H1 (cell line): ENCODE data around the gene CTSA. TPM values are rescaled to one million over a fixed set of nuclear protein-coding genes. Genes with fewer than 3 reads are reported as not detected.

ENCODE experiments used
- CTCF ChIA-PET: fragments of 300-600 bp; sonication (Branson Sonifier 250); formaldehyde crosslinking; loops from one replicate; lab custom pipeline; 2021; ENCODE audit not compliant: partially characterized antibody; lab: Charles Lee
- POLR2A ChIA-PET: fragments of 300-600 bp; sonication (Branson Sonifier 250); formaldehyde crosslinking; loops from one replicate; lab custom pipeline; 2021; ENCODE audit warnings: inconsistent platforms; ENCODE audit not compliant: partially characterized antibody; lab: Charles Lee
- DNase-seq, 2 experiments: peaks; one replicate each; pipeline versions ENCODE4 v3.0.0 to v3.0.0-alpha.2; 2010 to 2022; ENCODE audit warnings: low spot score in 2 of 2, low read depth in 1 of 2, mixed read lengths in 1 of 2
- FAIRE-seq: peaks from 2 replicates; lab custom pipeline; 2011; peaks lifted over from hg19 to GRCh38; lab: Jason Lieb, UNC
- H2AFZ ChIP-seq: 2 replicates; pipeline ENCODE4 v1.8.1; 2012; ENCODE audit warnings: low read length, inconsistent platforms
- H2AK5ac ChIP-seq: 2 replicates; pipeline ENCODE4 v1.6.1; 2013; ENCODE audit warnings: low read depth, low read length
- H2BK120ac ChIP-seq: replicated peaks from 2 replicates; pipeline ENCODE3; 2013; ENCODE audit warnings: low read depth, low read length, inconsistent platforms
- H2BK12ac ChIP-seq: 2 replicates; pipeline ENCODE4 v1.6.1; 2013; ENCODE audit warnings: low read depth, low read length
- H2BK15ac ChIP-seq: 2 replicates; pipeline ENCODE4 v1.6.1; 2013; ENCODE audit warnings: low read length
- H2BK20ac ChIP-seq: 2 replicates; pipeline ENCODE4 v1.6.1; 2013; ENCODE audit warnings: low read length
- H2BK5ac ChIP-seq: 2 replicates; pipeline ENCODE4 v1.6.1; 2013; ENCODE audit warnings: low read depth, low read length
- H3K14ac ChIP-seq: 2 replicates; pipeline ENCODE4 v1.6.1; 2013; ENCODE audit warnings: inconsistent platforms; ENCODE audit not compliant: insufficient read length
- H3K18ac ChIP-seq: 2 replicates; pipeline ENCODE4 v1.6.1; 2013; ENCODE audit warnings: low read length; ENCODE audit errors: extremely low read depth
- H3K23ac ChIP-seq: 2 replicates; pipeline ENCODE4 v1.6.1; 2013; ENCODE audit warnings: inconsistent platforms; ENCODE audit not compliant: insufficient read length
- H3K23me2 ChIP-seq: 2 replicates; pipeline ENCODE4 v1.6.1; 2013; ENCODE audit warnings: low read depth, low read length
- H3K27ac ChIP-seq: 2 replicates; pipeline ENCODE4 v1.6.1; 2011; ENCODE audit warnings: low read depth, low read length, inconsistent platforms
- H3K27me3 ChIP-seq, 4 experiments: replicated peaks in 1 of 4; 1 replicate in 1 of 4; 2 replicates in 3 of 4; pipeline versions ENCODE4 v1.6.1 to v1.8.1; 2011 to 2013; ENCODE audit warnings: low read length in 3 of 4, mild to moderate bottlenecking in 3 of 4, inconsistent platforms in 2 of 4, mixed read lengths in 2 of 4, moderate library complexity in 1 of 4; ENCODE audit not compliant: control insufficient read depth in 3 of 4, insufficient read depth in 3 of 4; ENCODE audit errors: extremely low read depth in 1 of 4
- H3K36me3 ChIP-seq, 4 experiments: 2 replicates each; pipeline versions ENCODE4 v1.6.1 to v1.8.1; 2011 to 2013; ENCODE audit warnings: mild to moderate bottlenecking in 4 of 4, low read length in 3 of 4, moderate library complexity in 2 of 4, control low read depth in 1 of 4, inconsistent platforms in 1 of 4; ENCODE audit not compliant: insufficient read depth in 4 of 4, control insufficient read depth in 2 of 4
- H3K4ac ChIP-seq: replicated peaks from 2 replicates; pipeline ENCODE3; 2013; ENCODE audit warnings: low read length, low read depth, mixed read lengths, inconsistent platforms; ENCODE audit not compliant: insufficient read length
- H3K4me1 ChIP-seq, 4 experiments: replicated peaks in 1 of 4; 1 replicate in 1 of 4; 2 replicates in 3 of 4; pipeline versions ENCODE4 v1.6.1 to v1.8.1; 2011 to 2013; ENCODE audit warnings: low read length in 3 of 4, inconsistent platforms in 2 of 4, mixed read lengths in 1 of 4; ENCODE audit not compliant: insufficient read depth in 4 of 4, control insufficient read depth in 3 of 4
- H3K4me2 ChIP-seq, 2 experiments: 2 replicates each; pipeline versions ENCODE4 v1.6.1 to v1.8.1; 2011 to 2013; ENCODE audit warnings: low read depth in 2 of 2, low read length in 2 of 2, control low read depth in 1 of 2, inconsistent platforms in 1 of 2, mild to moderate bottlenecking in 1 of 2; ENCODE audit not compliant: insufficient read depth in 1 of 2
- H3K4me3 ChIP-seq, 4 experiments: fragments of 200-600, 300-600 bp in 1 of 4; sonication (generic), shearing (Covaris generic), sonication (Bioruptor Twin) in 1 of 4; 2 replicates each; pipeline versions ENCODE4 v1.5.1 to v1.8.1; 2011 to 2016; ENCODE audit warnings: low read length in 4 of 4, low read depth in 3 of 4, control low read depth in 2 of 4, inconsistent platforms in 2 of 4, mild to moderate bottlenecking in 2 of 4, mixed read lengths in 1 of 4, moderate library complexity in 1 of 4; ENCODE audit not compliant: insufficient read depth in 2 of 4; ENCODE audit errors: extremely low read depth in 1 of 4
- H3K56ac ChIP-seq: replicated peaks from 2 replicates; pipeline ENCODE3; 2013; ENCODE audit warnings: low read depth, mild to moderate bottlenecking, mixed read lengths, low read length, inconsistent platforms; ENCODE audit not compliant: insufficient read length
- H3K79me1 ChIP-seq: 2 replicates; pipeline ENCODE4 v1.6.1; 2013; ENCODE audit warnings: low read depth, low read length, control low read depth
- H3K79me2 ChIP-seq, 2 experiments: 2 replicates each; pipeline versions ENCODE4 v1.6.1 to v1.8.1; 2012 to 2013; ENCODE audit warnings: low read length in 2 of 2, mild to moderate bottlenecking in 2 of 2, inconsistent platforms in 1 of 2; ENCODE audit not compliant: insufficient read depth in 2 of 2, control insufficient read depth in 1 of 2
- H3K9ac ChIP-seq, 4 experiments: replicated peaks in 1 of 4; 1 replicate in 1 of 4; 2 replicates in 3 of 4; pipeline versions ENCODE4 v1.6.1 to v1.8.1; 2011 to 2013; ENCODE audit warnings: low read depth in 3 of 4, low read length in 3 of 4, control low read depth in 2 of 4, mild to moderate bottlenecking in 2 of 4, moderate library complexity in 2 of 4, inconsistent platforms in 1 of 4; ENCODE audit errors: extremely low read depth in 1 of 4
- H3K9me3 ChIP-seq, 2 experiments: 2 replicates each; pipeline versions ENCODE4 v1.6.1 to v1.8.1; 2012 to 2013; ENCODE audit warnings: mild to moderate bottlenecking in 2 of 2, moderate library complexity in 2 of 2, control low read depth in 1 of 2, inconsistent platforms in 1 of 2, low read depth in 1 of 2, low read length in 1 of 2, mixed read lengths in 1 of 2; ENCODE audit not compliant: insufficient read depth in 2 of 2
- H4K20me1 ChIP-seq, 2 experiments: replicated peaks in 1 of 2; 2 replicates each; pipeline versions ENCODE3 to v1.8.1; 2011 to 2013; ENCODE audit warnings: inconsistent platforms in 2 of 2, low read length in 2 of 2, mild to moderate bottlenecking in 1 of 2; ENCODE audit not compliant: insufficient read depth in 2 of 2, control insufficient read depth in 1 of 2
- H4K5ac ChIP-seq: 2 replicates; pipeline ENCODE4 v1.6.1; 2013; ENCODE audit warnings: low read length, low read depth, mixed read lengths, inconsistent platforms; ENCODE audit not compliant: insufficient read length
- H4K8ac ChIP-seq: 2 replicates; pipeline ENCODE4 v1.8.0; 2013; ENCODE audit warnings: mild to moderate bottlenecking, moderate library complexity, low read length, inconsistent platforms; ENCODE audit not compliant: insufficient read depth; ENCODE audit errors: extremely low read depth
- H4K91ac ChIP-seq: replicated peaks from 2 replicates; pipeline ENCODE3; 2013; ENCODE audit warnings: low read length, mixed read lengths, inconsistent platforms; ENCODE audit not compliant: insufficient read length
- CBX5 ChIP-seq: fragments of 300-800, 300-1000 bp; sonication (generic); IDR thresholded peaks from 2 replicates; pipeline ENCODE4 v1.7.1; 2016; ENCODE audit warnings: antibody characterized with exemption, low read length, low read depth
- CTCF ChIP-seq, 3 experiments: IDR thresholded peaks; 1 replicate in 2 of 3; 2 replicates in 1 of 3; pipeline versions ENCODE4 v1.5.1 to v1.6.1; 2011; ENCODE audit warnings: low read length in 3 of 3, mild to moderate bottlenecking in 3 of 3, inconsistent platforms in 2 of 3, low read depth in 1 of 3, moderate library complexity in 1 of 3; ENCODE audit not compliant: insufficient read depth in 1 of 3; ENCODE audit errors: control extremely low read depth in 1 of 3
- EP300 ChIP-seq, 2 experiments: IDR thresholded peaks; 1 replicate in 1 of 2; 2 replicates in 1 of 2; pipeline ENCODE4 v1.6.1; 2011 to 2012; ENCODE audit warnings: low read depth in 2 of 2, low read length in 2 of 2, mild to moderate bottlenecking in 2 of 2, borderline replicate concordance in 1 of 2, inconsistent platforms in 1 of 2, moderate library complexity in 1 of 2
- EZH2 ChIP-seq: fragments of 200-600 bp; sonication (generic); IDR thresholded peaks from 2 replicates; pipeline ENCODE4 v1.7.1; 2012; ENCODE audit warnings: low read depth, mild to moderate bottlenecking, moderate library complexity, low read length, inconsistent platforms; ENCODE audit not compliant: severe bottlenecking
- GTF2F1 ChIP-seq: IDR thresholded peaks from 2 replicates; pipeline ENCODE4 v1.6.1; 2012; ENCODE audit warnings: low read depth, low read length, improper control_type of control experiment, borderline replicate concordance
- JUND ChIP-seq: IDR thresholded peaks from 2 replicates; pipeline ENCODE4 v1.6.1; 2011; ENCODE audit warnings: mild to moderate bottlenecking, improper control_type of control experiment, low read length
- SIX5 ChIP-seq: IDR thresholded peaks from 2 replicates; pipeline ENCODE4 v1.6.1; 2011; ENCODE audit warnings: mild to moderate bottlenecking, low read depth, low read length
- USF2 ChIP-seq: IDR thresholded peaks from 2 replicates; pipeline ENCODE4 v1.6.1; 2011; ENCODE audit warnings: low read length, improper control_type of control experiment
- WGBS, 2 experiments: shearing (Covaris generic) in 1 of 2; methylation state at CpG; one replicate each; pipeline versions ENCODE4 v1.1.6 to v1.1.7; 2013 to 2015; ENCODE audit warnings: low lambda C conversion rate in 2 of 2, mixed read lengths in 2 of 2, inconsistent platforms in 1 of 2, low coverage in 1 of 2, missing lambda C conversion rate in 1 of 2; ENCODE audit not compliant: insufficient replicate concordance in 2 of 2, insufficient coverage in 1 of 2, insufficient read length in 1 of 2; ENCODE audit errors: extremely low coverage in 1 of 2, missing lambda C conversion rate in 1 of 2; 5-methylcytosine and 5-hydroxymethylcytosine counted together
- polyA plus RNA-seq, 7 experiments: library from polyadenylated mRNA; depleted of rRNA in 3 of 7; stranded (reverse) in 5 of 7; unstranded in 2 of 7; fragments of >200 nt in 5 of 7; fragments of 200-250 nt in 2 of 7; gene quantifications; 1 replicate in 5 of 7; 2 replicates in 1 of 7; 4 replicates in 1 of 7; pipeline versions ENCODE4 v1.2.1 to v1.2.3, GENCODE V29; 2011 to 2013; ENCODE audit warnings: missing spikeins in 2 of 7, mixed read lengths in 2 of 7
- total RNA-seq: library from RNA; stranded (reverse); fragmentation: NEBNext Ultra II Directional; extraction: Animal tissue kit (Norgen Biotek cat#: 25700); gene quantifications from 2 replicates; pipeline ENCODE4 v1.2.1, GENCODE V29; 2021

The CTSA gene
- total and polyA plus RNA-seq, 2 of the 8 experiments (the other 6 are each of a cell fraction or from before 2014, with no cell fraction given), result 49.7 to 74.0 TPM

GRCh38 chr20:45872626-45873025, 18.5 kb upstream of the CTSA start:
- CTCF ChIA-PET, result interaction anchor here (1.4 kb wide), 3 partner anchors 17 to 48 kb away, joined by 3 to 8 read pairs (median 6); no protein-coding TSS in a partner anchor
- 86% methylated on average over 3 of the region's 4 CpGs; no CpG with 5 or more reads in 1 of the 2 experiments for WGBS, 2 experiments
- POLR2A ChIA-PET, result interaction anchor here (1.2 to 8.1 kb wide), 3 partner anchors 10 to 35 kb away, joined by 4 to 39 read pairs (median 4); partner anchors contain the start of genes ACOT8, ZSWIM1 and ZSWIM3
- no peak for TF ChIP-seq CBX5
- TF ChIP-seq SIX5, result no peak
- TF ChIP-seq EZH2, result no peak
- no peak for TF ChIP-seq CTCF (IDR thresholded peaks at IDR 0.05; ENCODE audit: control extremely low read depth in 1 of 3, insufficient read depth in 1 of 3, low read depth in 1 of 3, low read length in 3 of 3)
- no peak for TF ChIP-seq USF2
- no peak for TF ChIP-seq GTF2F1
- no peak for TF ChIP-seq JUND
- TF ChIP-seq EP300 (IDR thresholded peaks at IDR 0.05; ENCODE audit: borderline replicate concordance in 1 of 2, low read depth in 2 of 2, low read length in 2 of 2), result no peak

More at GRCh38 chr20:45872626-45873025, 18.5 kb upstream of the CTSA start:
- DNase-seq (no peak), FAIRE-seq (no peak)
- H3K9ac ChIP-seq, result no peak overlapping the region
- no peak overlapping the region for H3K4ac ChIP-seq
- H3K79me2 ChIP-seq, result no peaks in the 10 kb centered on the region
- H3K18ac ChIP-seq, result no peak overlapping the region
- H4K8ac ChIP-seq, result no peak overlapping the region
- no peaks in the 10 kb centered on the region for H3K4me1 ChIP-seq
- no peak overlapping the region for H4K91ac ChIP-seq
- H2BK20ac ChIP-seq, result no peak overlapping the region
- H3K79me1 ChIP-seq, result no peaks in the 10 kb centered on the region
- H3K36me3 ChIP-seq, result peaks cover 0 to 8% (median 2%) of the 10 kb centered on the region in 4 experiments; a peak in 3 of 8 replicates
- H3K4me2 ChIP-seq, result no peak overlapping the region
- no peak overlapping the region for H2AK5ac ChIP-seq
- H3K27me3 ChIP-seq, result no peaks in the 10 kb centered on the region
- no peaks in the 10 kb centered on the region for H3K9me3 ChIP-seq
- H4K5ac ChIP-seq, result no peak overlapping the region
- H3K23ac ChIP-seq, result no peak overlapping the region
- H3K23me2 ChIP-seq, result no peaks in the 10 kb centered on the region
- no peak overlapping the region for H2BK120ac ChIP-seq
- no peak overlapping the region for H2BK5ac ChIP-seq
- H3K4me3 ChIP-seq, result no peak overlapping the region
- no peak overlapping the region for H3K27ac ChIP-seq
- no peak overlapping the region for H2AFZ ChIP-seq
- H3K14ac ChIP-seq, result no peak overlapping the region
- no peak overlapping the region for H2BK15ac ChIP-seq
- no peak overlapping the region for H3K56ac ChIP-seq
- no peaks in the 10 kb centered on the region for H4K20me1 ChIP-seq
- no peak overlapping the region for H2BK12ac ChIP-seq
